Activated B cell treated with CpG ODN at 0.5 μM for 24 hours (primary cell): ENCODE data around the gene TPM1. TPM values are rescaled to one million over a fixed set of nuclear protein-coding genes. Genes with fewer than 3 reads are reported as not detected.

Experiments used
- ATAC-seq: fragments of 200-7000 bp; cut with Tn5 transposase; one replicate; pipeline ENCODE4 v1.10.0; 2021; ENCODE audit warnings: low read depth, mild to moderate bottlenecking, moderate library complexity
- CTCF ChIA-PET: fragments of 350-600 bp; sonication (Branson Sonifier 250); formaldehyde crosslinking; loops from one replicate; lab custom pipeline; 2021; ENCODE audit warnings: antibody characterized with exemption; lab: Charles Lee
- POLR2A ChIA-PET: fragments of 350-600 bp; sonication (Branson Sonifier 250); formaldehyde crosslinking; loops from one replicate; lab custom pipeline; 2021; ENCODE audit warnings: antibody characterized with exemption; lab: Charles Lee
- DNase-seq: peaks from one replicate; pipeline ENCODE4 v3.0.0; 2022
- H3K27ac Mint-ChIP-seq: one replicate; pipeline ENCODE4 v1.8.0; 2020; ENCODE audit warnings: mixed read lengths
- H3K27me3 Mint-ChIP-seq: one replicate; pipeline ENCODE4 v1.8.0; 2021; ENCODE audit warnings: mixed read lengths
- H3K36me3 Mint-ChIP-seq: one replicate; pipeline ENCODE4 v1.8.0; 2021; ENCODE audit warnings: low read depth, mixed read lengths
- H3K4me1 Mint-ChIP-seq: one replicate; pipeline ENCODE4 v1.8.0; 2021; ENCODE audit warnings: mixed read lengths
- H3K4me3 Mint-ChIP-seq: one replicate; pipeline ENCODE4 v1.8.0; 2020; ENCODE audit warnings: mild to moderate bottlenecking, mixed read lengths
- H3K9me3 Mint-ChIP-seq: one replicate; pipeline ENCODE4 v1.8.0; 2020; ENCODE audit warnings: mixed read lengths
- CTCF ChIP-seq: fragments of 200-600 bp; IDR thresholded peaks from one replicate; pipeline ENCODE4 v1.8.0; 2022; ENCODE audit warnings: antibody characterized with exemption, mild to moderate bottlenecking
- intact Hi-C: fragments of 100-400 bp; cut with micrococcal nuclease; formaldehyde crosslinking; loops from one replicate; pipeline ENCODE4 v1.15.1; 2024
- total RNA-seq: library from RNA; stranded (reverse); gene quantifications from 2 replicates; pipeline ENCODE4 v1.2.3, GENCODE V29; 2022

TPM1 gene
- total RNA-seq, 1 donor from 2014 or later = 7.8 TPM

GRCh38 chr15:63112871-63113270, 70.3 kb downstream of the TPM1 start:
- intact Hi-C loops = no loop called here
- H3K36me3 Mint-ChIP-seq = no peaks in the 10 kb centered on the region

GRCh38 chr15:63114465-63114864, 71.9 kb downstream of the TPM1 start:
- DNase-seq (no peak), ATAC-seq (no peak)
- Mint-ChIP-seq H3K4me3 (no peak overlapping the region), H3K4me1 (no peaks in the 10 kb centered on the region), H3K27ac (no peak overlapping the region), H3K36me3 (no peaks in the 10 kb centered on the region), H3K9me3 (peaks cover 3% of the 10 kb centered on the region), H3K27me3 (no peaks in the 10 kb centered on the region)
- intact Hi-C loops = no loop called here
- CTCF ChIA-PET = no interaction called here
- no peak for TF ChIP-seq CTCF
- POLR2A ChIA-PET = no interaction called here

More at GRCh38 chr15:63112871-63113270, 70.3 kb downstream of the TPM1 start:
- POLR2A ChIA-PET = no interaction called here
- no peaks in the 10 kb centered on the region for H3K4me1 Mint-ChIP-seq
- no peak overlapping the region for H3K27ac Mint-ChIP-seq
- peaks cover 5% of the 10 kb centered on the region for H3K27me3 Mint-ChIP-seq
- CTCF ChIA-PET = no interaction called here
- DNase-seq (no peak), ATAC-seq (no peak)
- no peaks in the 10 kb centered on the region for H3K9me3 Mint-ChIP-seq
- no peak overlapping the region for H3K4me3 Mint-ChIP-seq
- no peak for TF ChIP-seq CTCF

Other genes starting within 250 kb of the TPM1 start
- gene LACTB, start 79.1 kb downstream of the TPM1 start, total RNA-seq = 26.0 and 28.1 TPM in 2 replicates
- gene RPS27L, start 114.7 kb downstream of the TPM1 start, total RNA-seq = 70.8 and 74.9 TPM in 2 replicates
- 93.1 and 94.4 TPM in 2 replicates for gene RAB8B, start 146.9 kb downstream of the TPM1 start, total RNA-seq
- gene APH1B, start 234.9 kb downstream of the TPM1 start, total RNA-seq = 22.1 and 23.7 TPM in 2 replicates